Measurements from ENCODE around the gene TNFSF12.

The TNFSF12 gene

GRCh38 chr17:7589204-7589868 lies 40.5 kb downstream of the TNFSF12 start:
- Histone ChIP-seq H2AFZ (ENCODE audit: low read depth, low read length, severe bottlenecking) (no peak overlapping the region), H3K27ac (ENCODE audit: low read depth, low read length) (no peak overlapping the region), H3K9me2 (replicated peaks; ENCODE audit: insufficient read depth, low read length) (no peaks in the 10 kb centered on the region), H3K79me2 (ENCODE audit: insufficient read depth, low read length) (peaks cover 18% of the 10 kb centered on the region), H3K27me3 (ENCODE audit: low read length) (no peaks in the 10 kb centered on the region), H4K20me1 (ENCODE audit: low read depth, low read length) (no peaks in the 10 kb centered on the region), H3F3A (ENCODE audit: insufficient read depth) (no peaks in the 10 kb centered on the region), H3K36me3 (ENCODE audit: low read length) (0 out of 2 replicates have a peak, but pooled peaks cover 1% of the 10 kb centered on the region), H3K4me3 (ENCODE audit: insufficient read depth, low read length, poor library complexity, severe bottlenecking) (no peak overlapping the region), H3K4me2 (ENCODE audit: low read depth, low read length, poor library complexity, severe bottlenecking) (no peak overlapping the region), H3K9me3 (ENCODE audit: insufficient read depth, low read length) (no peaks in the 10 kb centered on the region), H3K9ac (ENCODE audit: low read length) (no peak overlapping the region)
- TF ChIP-seq EZH2phosphoT487 (conservative IDR thresholded peaks at IDR 0.05; ENCODE audit: low read length) (no peak), CTCF (IDR thresholded peaks at IDR 0.05; ENCODE audit: insufficient read depth, low read length, poor library complexity, severe bottlenecking) (peak; percentile 58)

DNA sequence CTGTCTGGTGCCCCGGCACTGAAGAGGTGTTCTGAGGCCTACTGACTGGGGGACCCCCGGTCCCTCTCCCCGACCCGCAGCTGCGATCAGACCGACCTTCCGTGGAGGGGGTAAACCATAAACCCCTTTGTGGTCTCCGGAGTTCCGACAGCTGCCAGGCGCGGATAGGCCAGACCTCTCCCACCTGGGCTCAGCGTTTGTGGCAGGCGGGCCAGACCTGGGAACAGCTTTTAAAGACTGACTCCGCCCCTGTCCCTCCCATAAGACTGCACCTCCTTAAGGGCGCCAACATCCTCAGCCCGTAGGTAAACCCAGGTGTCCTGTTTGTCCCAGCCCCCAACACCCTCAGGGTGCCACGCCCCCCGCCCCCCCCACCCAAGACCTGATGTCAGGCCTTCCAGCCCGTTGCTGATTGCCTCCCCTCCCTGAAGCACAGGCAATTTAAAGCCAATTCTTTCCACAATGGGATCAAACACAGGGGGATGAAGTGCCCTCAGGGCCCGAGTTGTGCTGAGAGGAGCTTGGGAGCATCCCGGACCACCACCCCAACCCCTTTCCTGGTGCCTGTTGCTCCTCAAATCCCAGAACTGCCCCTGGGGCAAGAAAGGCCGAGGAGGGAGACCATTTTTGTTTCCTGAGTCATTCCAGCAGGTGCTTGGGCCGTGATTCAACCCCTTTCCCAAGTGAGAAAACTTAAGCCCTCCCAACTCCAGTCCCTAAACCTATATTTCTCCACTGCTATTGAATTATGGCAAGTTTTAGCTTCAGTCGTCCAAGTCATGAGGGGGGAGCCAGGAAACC lies 41.2 kb downstream of the TNFSF12 start, which contains the start of gene SOX15:
Gene SOX15 (minus strand): TSS at position 204 of the 801 bp plus-strand sequence. CDS start 418 bp downstream, outside the sequence.
- H2AFZ ChIP-seq (ENCODE audit: low read depth, low read length, severe bottlenecking): no peak within 1 kb of the TSS
- peaks cover 10% of the 10 kb centered on the region for H3K79me2 ChIP-seq (ENCODE audit: insufficient read depth, low read length)
- H3K27me3 ChIP-seq (ENCODE audit: low read length): no peaks in the 10 kb centered on the region
- peaks cover 6% of the 10 kb centered on the region; the same call in 1 of the 2 replicates for H3K36me3 ChIP-seq (ENCODE audit: low read length)
- no peak within 1 kb of the TSS for H3K9ac ChIP-seq (ENCODE audit: low read length)
- no peak within 1 kb of the TSS for H3K4me3 ChIP-seq (ENCODE audit: insufficient read depth, low read length, poor library complexity, severe bottlenecking)
- no peaks in the 10 kb centered on the region for H3K9me3 ChIP-seq (ENCODE audit: insufficient read depth, low read length)
- H3K27ac ChIP-seq (ENCODE audit: low read depth, low read length): no peak within 1 kb of the TSS
- H3K4me2 ChIP-seq (ENCODE audit: low read depth, low read length, poor library complexity, severe bottlenecking): no peak within 1 kb of the TSS
- H4K20me1 ChIP-seq (ENCODE audit: low read depth, low read length): no peaks in the 10 kb centered on the region
- no peaks in the 10 kb centered on the region for H3K9me2 ChIP-seq (replicated peaks; ENCODE audit: insufficient read depth, low read length)
- no peak for TF ChIP-seq CTCF (IDR thresholded peaks at IDR 0.05; ENCODE audit: insufficient read depth, low read length, poor library complexity, severe bottlenecking)
- TF ChIP-seq EZH2phosphoT487 (conservative IDR thresholded peaks at IDR 0.05; ENCODE audit: low read length): no peak
- no peaks in the 10 kb centered on the region for H3F3A ChIP-seq (ENCODE audit: insufficient read depth)

GRCh38 chr17:7590743-7591142 lies 41.9 kb downstream of the TNFSF12 start:
- Histone ChIP-seq H3K4me3 (ENCODE audit: insufficient read depth, low read length, poor library complexity, severe bottlenecking) (no peak overlapping the region), H2AFZ (ENCODE audit: low read depth, low read length, severe bottlenecking) (no peak overlapping the region), H3K4me2 (ENCODE audit: low read depth, low read length, poor library complexity, severe bottlenecking) (no peak overlapping the region), H3K79me2 (ENCODE audit: insufficient read depth, low read length) (peaks cover 4% of the 10 kb centered on the region; the same call in 1 of the 2 replicates), H4K20me1 (ENCODE audit: low read depth, low read length) (no peaks in the 10 kb centered on the region), H3K9me2 (replicated peaks; ENCODE audit: insufficient read depth, low read length) (no peaks in the 10 kb centered on the region), H3K27ac (ENCODE audit: low read depth, low read length) (no peak overlapping the region), H3K27me3 (ENCODE audit: low read length) (no peaks in the 10 kb centered on the region), H3K9me3 (ENCODE audit: insufficient read depth, low read length) (no peaks in the 10 kb centered on the region), H3F3A (ENCODE audit: insufficient read depth) (no peaks in the 10 kb centered on the region), H3K36me3 (ENCODE audit: low read length) (peaks cover 11% of the 10 kb centered on the region; the same call in 1 of the 2 replicates), H3K9ac (ENCODE audit: low read length) (no peak overlapping the region)
- TF ChIP-seq CTCF (IDR thresholded peaks at IDR 0.05; ENCODE audit: insufficient read depth, low read length, poor library complexity, severe bottlenecking) (no peak), EZH2phosphoT487 (conservative IDR thresholded peaks at IDR 0.05; ENCODE audit: low read length) (no peak)

All from SU-DHL-6 (cell line).